HFF-Myc (cell line): ENCODE results near the gene PARD3B.

Experiments used
- DNase-seq: peaks from one replicate; pipeline ENCODE4 v3.0.0-alpha.2; 2011; ENCODE audit warnings: low read depth; ENCODE audit errors: extremely low read depth
- H3K4me3 ChIP-seq: replicated peaks from 2 replicates; pipeline ENCODE4 v1.5.1; 2011; ENCODE audit warnings: low read depth, mild to moderate bottlenecking, control low read depth, low read length
- CTCF ChIP-seq: IDR thresholded peaks from 2 replicates; pipeline ENCODE4 v1.5.1; 2012; ENCODE audit warnings: mild to moderate bottlenecking, low read depth, low read length, control low read depth; ENCODE audit errors: missing control alignments

Gene PARD3B

GRCh38 chr2:205586626-205587025, 1041.4 kb downstream of the PARD3B start:
- no peak for TF ChIP-seq CTCF
- no peak for DNase-seq
- no peak overlapping the region for H3K4me3 ChIP-seq

DNA sequence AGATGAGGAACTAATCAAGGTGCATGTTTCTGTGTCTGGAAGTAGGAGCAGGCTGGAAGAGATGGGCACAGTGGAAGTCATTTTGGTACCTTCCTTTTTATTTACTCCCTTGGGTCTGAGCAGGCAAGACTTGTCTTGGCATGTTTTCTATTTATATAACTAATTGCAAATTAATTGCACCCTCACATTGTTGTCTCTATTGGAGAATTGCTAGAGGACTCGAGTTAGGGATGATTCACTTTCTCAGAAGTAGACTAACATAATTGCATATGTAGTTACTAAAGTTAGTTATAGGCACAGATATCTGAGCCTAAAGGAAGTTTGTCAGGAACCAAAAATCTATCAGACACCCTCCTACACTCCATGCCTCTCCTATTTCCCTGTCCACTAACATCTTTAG, 1044.2 kb downstream of the PARD3B start:
- no peak for DNase-seq

DNA sequence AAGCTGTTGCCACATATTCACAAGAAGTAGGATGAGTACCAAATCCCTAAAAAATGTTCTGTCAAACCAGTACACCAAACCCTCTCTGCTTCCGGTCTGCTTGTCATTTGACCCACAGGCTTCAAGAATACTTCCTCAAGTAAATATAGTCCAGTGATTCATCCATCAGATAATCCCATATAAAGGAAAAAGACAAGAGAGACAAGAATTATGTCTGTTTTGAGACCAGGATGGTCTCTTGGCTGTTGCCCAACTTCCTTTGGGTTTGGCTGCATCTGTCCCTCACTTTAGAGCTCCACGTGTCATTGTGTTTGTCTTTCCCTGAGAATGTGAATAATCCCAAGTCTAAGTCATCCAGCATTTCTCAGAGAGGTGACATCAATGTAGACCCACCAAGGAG, 1045.5 kb downstream of the PARD3B start:
- H3K4me3 ChIP-seq, result no peak overlapping the region
- DNase-seq, result peak; percentile 55
- no peak for TF ChIP-seq CTCF

More for the DNA sequence above, 1044.2 kb downstream of the PARD3B start:
- TF ChIP-seq CTCF, result no peak
- H3K4me3 ChIP-seq, result no peak overlapping the region

DNA sequence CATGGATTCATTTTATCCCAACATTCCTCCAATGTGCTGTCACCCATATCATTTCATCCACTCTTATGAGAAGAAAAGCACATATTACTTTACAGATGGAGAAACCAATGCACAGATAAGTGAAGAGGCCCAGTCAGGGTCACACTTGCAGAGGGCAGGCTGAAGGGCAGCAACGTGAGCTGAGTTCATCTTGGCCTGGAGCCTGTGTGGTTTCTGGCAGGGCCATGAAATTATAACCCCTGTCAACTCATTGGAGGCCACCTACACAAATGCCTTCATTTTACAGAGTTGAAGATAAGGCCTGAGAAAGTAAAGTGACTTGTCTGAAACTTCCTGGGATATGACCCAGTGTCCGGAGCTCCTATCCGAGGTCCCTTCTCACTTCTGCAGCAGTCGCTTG, 1048.6 kb downstream of the PARD3B start:
- no peak for DNase-seq
- no peak overlapping the region for H3K4me3 ChIP-seq
- no peak for TF ChIP-seq CTCF

DNA sequence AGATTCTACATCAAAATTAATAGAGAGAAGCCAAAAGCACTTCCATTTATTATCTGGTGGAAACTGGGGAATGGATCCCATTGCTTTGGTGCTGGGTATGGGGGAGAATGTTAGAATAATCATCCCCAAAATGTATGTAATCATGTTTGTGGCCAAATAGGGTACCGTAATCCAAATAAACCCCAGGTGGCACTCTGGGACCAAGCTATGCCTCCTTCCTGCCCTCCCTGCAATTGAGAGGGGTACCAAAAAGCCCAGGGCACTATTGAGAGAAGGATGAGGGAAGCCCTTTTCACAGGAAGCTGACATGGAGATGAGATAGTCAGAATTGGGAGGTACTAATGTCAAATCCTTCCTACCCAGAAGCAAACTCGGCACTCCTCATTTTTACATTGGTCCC, 1051.3 kb downstream of the PARD3B start:
- no peak for DNase-seq
- no peak overlapping the region for H3K4me3 ChIP-seq
- TF ChIP-seq CTCF, result no peak

DNA sequence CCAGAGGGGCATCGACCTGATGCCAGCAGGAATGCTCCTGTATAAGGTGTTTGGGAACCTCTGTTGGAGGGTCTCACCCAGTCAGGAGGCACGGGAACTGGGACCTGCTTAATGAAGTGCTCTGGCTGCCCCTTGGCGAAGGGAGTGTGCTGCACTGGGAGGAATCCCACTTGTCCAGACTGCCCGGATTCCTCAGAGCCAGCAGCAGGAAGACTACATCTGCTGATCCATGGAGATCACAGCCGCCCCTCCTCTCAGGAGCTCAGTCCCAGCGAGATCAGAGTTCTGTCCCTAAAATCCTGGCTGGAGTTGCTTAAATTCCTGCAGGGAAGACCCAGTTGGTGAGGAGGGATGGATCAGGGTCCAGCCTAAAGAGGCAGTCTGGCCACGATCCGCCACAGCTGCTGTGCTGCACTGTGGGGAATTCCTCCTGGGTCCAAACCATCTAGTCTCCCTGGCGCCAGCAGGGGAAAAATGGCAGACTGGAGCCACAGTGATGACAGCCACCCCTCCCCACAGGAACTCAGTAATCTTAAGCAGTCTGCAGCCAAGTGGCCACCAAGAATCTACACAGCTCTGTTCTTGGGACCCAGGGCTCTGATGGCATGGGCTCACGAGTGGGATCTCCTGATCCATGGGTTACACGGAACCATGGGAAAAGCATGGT, 1060.5 kb downstream of the PARD3B start:
- no peak for DNase-seq
- no peak for TF ChIP-seq CTCF
- H3K4me3 ChIP-seq, result no peak overlapping the region

- no peak for DNase-seq
- TF ChIP-seq CTCF, result no peak
- no peak overlapping the region for H3K4me3 ChIP-seq
These were observed 1061.9 kb downstream of the PARD3B start for GRCh38 chr2:205607146-205607545.
